Activated T-cell treated with anti-CD3 and anti-CD28 coated beads, Interleukin-2, amount 50 U/mL, for 24 hours (primary cell): Measurements from ENCODE around the gene GALNT15.

ENCODE experiments used
- DNase-seq: peaks from one replicate; pipeline ENCODE4 v3.0.0-alpha.2; 2020
- H3K27ac Mint-ChIP-seq: 2 replicates; pipeline ENCODE4 v1.8.0; 2020; ENCODE audit warnings: mild to moderate bottlenecking, mixed read lengths
- H3K27me3 Mint-ChIP-seq: 2 replicates; pipeline ENCODE4 v1.8.0; 2020; ENCODE audit warnings: mixed read lengths
- H3K36me3 Mint-ChIP-seq: 2 replicates; pipeline ENCODE4 v1.8.0; 2020; ENCODE audit warnings: low read depth, mixed read lengths
- H3K4me1 Mint-ChIP-seq: 2 replicates; pipeline ENCODE4 v1.8.0; 2020; ENCODE audit warnings: low read depth, mixed read lengths
- H3K4me3 Mint-ChIP-seq: 2 replicates; pipeline ENCODE4 v1.8.0; 2020; ENCODE audit warnings: mild to moderate bottlenecking, moderate library complexity, mixed read lengths
- H3K9me3 Mint-ChIP-seq: 2 replicates; pipeline ENCODE4 v1.8.0; 2020; ENCODE audit warnings: mixed read lengths

The GALNT15 gene

GRCh38 chr3:16176391-16177030 lies 2.0 kb downstream of the GALNT15 start:
- peaks cover 29% of the 10 kb centered on the region for H3K27me3 Mint-ChIP-seq
- H3K27ac Mint-ChIP-seq = no peak overlapping the region
- H3K4me3 Mint-ChIP-seq = no peak overlapping the region
- peaks cover 4% of the 10 kb centered on the region for H3K4me1 Mint-ChIP-seq
- DNase-seq = no peak
- H3K36me3 Mint-ChIP-seq = no peaks in the 10 kb centered on the region
- no peaks in the 10 kb centered on the region for H3K9me3 Mint-ChIP-seq

GRCh38 chr3:16177382-16177781 lies 2.9 kb downstream of the GALNT15 start:
- DNase-seq = no peak
- Mint-ChIP-seq H3K36me3 (no peaks in the 10 kb centered on the region), H3K9me3 (no peaks in the 10 kb centered on the region), H3K27ac (no peak overlapping the region), H3K4me3 (no peak overlapping the region), H3K4me1 (peaks cover 4% of the 10 kb centered on the region), H3K27me3 (peaks cover 29% of the 10 kb centered on the region)

GRCh38 chr3:16177962-16178627 lies 3.6 kb downstream of the GALNT15 start:
- Mint-ChIP-seq H3K27me3 (peaks cover 29% of the 10 kb centered on the region), H3K4me3 (no peak overlapping the region), H3K27ac (no peak overlapping the region), H3K4me1 (peaks cover 4% of the 10 kb centered on the region), H3K9me3 (no peaks in the 10 kb centered on the region), H3K36me3 (no peaks in the 10 kb centered on the region)
- DNase-seq = peak; percentile 81

- Mint-ChIP-seq H3K36me3 (no peaks in the 10 kb centered on the region), H3K9me3 (no peaks in the 10 kb centered on the region), H3K27ac (no peak overlapping the region), H3K4me1 (peaks cover 4% of the 10 kb centered on the region), H3K27me3 (peaks cover 27% of the 10 kb centered on the region), H3K4me3 (no peak overlapping the region)
- no peak for DNase-seq
Observed at GRCh38 chr3:16178628-16178988, 4.1 kb downstream of the GALNT15 start.

- H3K27me3 Mint-ChIP-seq = peaks cover 23% of the 10 kb centered on the region
- no peak overlapping the region for H3K4me3 Mint-ChIP-seq
- no peak overlapping the region for H3K27ac Mint-ChIP-seq
- no peaks in the 10 kb centered on the region for H3K36me3 Mint-ChIP-seq
- H3K9me3 Mint-ChIP-seq = no peaks in the 10 kb centered on the region
- DNase-seq = no peak
- H3K4me1 Mint-ChIP-seq = peaks cover 4% of the 10 kb centered on the region
Observed at GRCh38 chr3:16179261-16179660, 4.8 kb downstream of the GALNT15 start.

- peaks cover 19% of the 10 kb centered on the region for H3K27me3 Mint-ChIP-seq
- no peak overlapping the region for H3K27ac Mint-ChIP-seq
- no peak overlapping the region for H3K4me3 Mint-ChIP-seq
- H3K4me1 Mint-ChIP-seq = peaks cover 4% of the 10 kb centered on the region
- H3K9me3 Mint-ChIP-seq = no peaks in the 10 kb centered on the region
- no peak for DNase-seq
- H3K36me3 Mint-ChIP-seq = no peaks in the 10 kb centered on the region
Observed at GRCh38 chr3:16179771-16180736, 5.6 kb downstream of the GALNT15 start.

- Mint-ChIP-seq H3K27me3 (peaks cover 19% of the 10 kb centered on the region), H3K4me3 (no peak overlapping the region), H3K27ac (no peak overlapping the region), H3K36me3 (no peaks in the 10 kb centered on the region), H3K9me3 (no peaks in the 10 kb centered on the region), H3K4me1 (peaks cover 4% of the 10 kb centered on the region)
- no peak for DNase-seq
Observed at GRCh38 chr3:16180737-16181134, 6.3 kb downstream of the GALNT15 start.

GRCh38 chr3:16181361-16181760 lies 6.9 kb downstream of the GALNT15 start:
- H3K27me3 Mint-ChIP-seq = peaks cover 19% of the 10 kb centered on the region
- H3K27ac Mint-ChIP-seq = no peak overlapping the region
- no peak overlapping the region for H3K4me3 Mint-ChIP-seq
- peaks cover 9% of the 10 kb centered on the region for H3K4me1 Mint-ChIP-seq
- no peaks in the 10 kb centered on the region for H3K36me3 Mint-ChIP-seq
- DNase-seq = no peak
- no peaks in the 10 kb centered on the region for H3K9me3 Mint-ChIP-seq

- Mint-ChIP-seq H3K27ac (no peak overlapping the region), H3K36me3 (no peaks in the 10 kb centered on the region), H3K27me3 (peaks cover 16% of the 10 kb centered on the region), H3K9me3 (no peaks in the 10 kb centered on the region), H3K4me3 (no peak overlapping the region), H3K4me1 (peaks cover 12% of the 10 kb centered on the region)
- no peak for DNase-seq
Observed at GRCh38 chr3:16182183-16182582, 7.7 kb downstream of the GALNT15 start.

GRCh38 chr3:16182612-16183011 lies 8.1 kb downstream of the GALNT15 start:
- Mint-ChIP-seq H3K4me1 (peaks cover 12% of the 10 kb centered on the region), H3K27me3 (peaks cover 11% of the 10 kb centered on the region), H3K4me3 (no peak overlapping the region), H3K27ac (no peak overlapping the region), H3K36me3 (no peaks in the 10 kb centered on the region), H3K9me3 (no peaks in the 10 kb centered on the region)
- DNase-seq = no peak

- Mint-ChIP-seq H3K27me3 (peaks cover 7% of the 10 kb centered on the region), H3K9me3 (no peaks in the 10 kb centered on the region), H3K27ac (no peak overlapping the region)
Observed at GRCh38 chr3:16183082-16183481, 8.6 kb downstream of the GALNT15 start.

GRCh38 chr3:16183601-16184270 lies 9.3 kb downstream of the GALNT15 start:
- no peak overlapping the region for H3K4me3 Mint-ChIP-seq
- peaks cover 7% of the 10 kb centered on the region for H3K4me1 Mint-ChIP-seq
- no peak for DNase-seq
- H3K27me3 Mint-ChIP-seq = peaks cover 2% of the 10 kb centered on the region
- no peak overlapping the region for H3K27ac Mint-ChIP-seq
- H3K9me3 Mint-ChIP-seq = no peaks in the 10 kb centered on the region
- H3K36me3 Mint-ChIP-seq = no peaks in the 10 kb centered on the region

More at GRCh38 chr3:16183082-16183481, 8.6 kb downstream of the GALNT15 start:
- Mint-ChIP-seq H3K36me3 (no peaks in the 10 kb centered on the region), H3K4me3 (no peak overlapping the region), H3K4me1 (peaks cover 11% of the 10 kb centered on the region)
- DNase-seq = no peak

GRCh38 chr3:16186086-16186485 lies 11.6 kb downstream of the GALNT15 start:
- no peaks in the 10 kb centered on the region for H3K27me3 Mint-ChIP-seq
- H3K4me1 Mint-ChIP-seq = peaks cover 7% of the 10 kb centered on the region
- no peak for DNase-seq
- peak overlapping the region; percentile 15 for H3K27ac Mint-ChIP-seq
- H3K36me3 Mint-ChIP-seq = no peaks in the 10 kb centered on the region
- H3K4me3 Mint-ChIP-seq = no peak overlapping the region
- H3K9me3 Mint-ChIP-seq = no peaks in the 10 kb centered on the region

GRCh38 chr3:16186565-16186964 lies 12.1 kb downstream of the GALNT15 start:
- no peak for DNase-seq
- Mint-ChIP-seq H3K36me3 (no peaks in the 10 kb centered on the region), H3K27me3 (no peaks in the 10 kb centered on the region), H3K9me3 (no peaks in the 10 kb centered on the region), H3K4me1 (peaks cover 7% of the 10 kb centered on the region), H3K27ac (no peak overlapping the region), H3K4me3 (no peak overlapping the region)
